Endothelial cell of umbilical vein (primary cell): ENCODE measurements around the gene ABCA2. TPM values are rescaled to one million over a fixed set of nuclear protein-coding genes. Genes with fewer than 3 reads are reported as not detected.

Experiments
- BruUV-seq: library from RNA; stranded (reverse); fragments of 400-500 nt; replicated peaks from 2 replicates; lab custom pipeline; 2021; lab: Mats Ljungman, UMichigan
- CTCF ChIA-PET: fragments of 300-600, 350-600 bp; sonication (Branson Sonifier 250); formaldehyde crosslinking; loops from one replicate; lab custom pipeline; 2021; ENCODE audit warnings: antibody characterized with exemption, inconsistent platforms; lab: Charles Lee
- POLR2A ChIA-PET: fragments of 300-600, 350-600 bp; sonication (Branson Sonifier 250); formaldehyde crosslinking; loops from one replicate; lab custom pipeline; 2021; ENCODE audit warnings: antibody characterized with exemption, inconsistent platforms; lab: Charles Lee
- DNase-seq: peaks from one replicate; pipeline ENCODE4 v3.0.0-alpha.2; 2011; ENCODE audit warnings: low read depth, low spot score
- FAIRE-seq: peaks from 2 replicates; lab custom pipeline; 2011; peaks lifted over from hg19 to GRCh38; lab: Jason Lieb, UNC
- H2AFZ ChIP-seq: 2 replicates; pipeline ENCODE4 v1.6.0; 2012; ENCODE audit warnings: low read depth, low read length, control low read depth, inconsistent platforms
- H3K27ac ChIP-seq: 2 replicates; pipeline ENCODE4 v1.5.1; 2011; ENCODE audit warnings: low read depth, mild to moderate bottlenecking, control low read depth, low read length, moderate library complexity; ENCODE audit not compliant: insufficient read depth
- H3K27me3 ChIP-seq, 2 experiments: 2 replicates each; pipeline versions ENCODE4 v1.6.0 to v1.6.1; 2011; ENCODE audit warnings: low read length in 2 of 2, mixed read lengths in 1 of 2; ENCODE audit not compliant: control insufficient read depth in 2 of 2, insufficient read depth in 2 of 2
- H3K36me3 ChIP-seq, 2 experiments: 2 replicates in 1 of 2; 3 replicates in 1 of 2; pipeline ENCODE4 v1.5.1; 2011; ENCODE audit warnings: low read length in 2 of 2, mild to moderate bottlenecking in 1 of 2, moderate library complexity in 1 of 2; ENCODE audit not compliant: control insufficient read depth in 2 of 2, insufficient read depth in 2 of 2; ENCODE audit errors: extremely low read depth in 1 of 2
- H3K4me1 ChIP-seq: 3 replicates; pipeline ENCODE4 v1.5.1; 2011; ENCODE audit warnings: mild to moderate bottlenecking, low read length; ENCODE audit not compliant: control insufficient read depth, insufficient read depth; ENCODE audit errors: extremely low read depth
- H3K4me2 ChIP-seq: 2 replicates; pipeline ENCODE4 v1.6.1; 2011; ENCODE audit warnings: low read length, control low read depth, mixed read lengths; ENCODE audit not compliant: insufficient read depth
- H3K4me3 ChIP-seq, 3 experiments: fragments of 200-600 bp in 1 of 3; sonication (generic), shearing (Covaris generic) in 1 of 3; replicated peaks in 1 of 3; 2 replicates each; pipeline ENCODE4 v1.5.1; 2011 to 2016; ENCODE audit warnings: control low read depth in 3 of 3, low read length in 3 of 3, mild to moderate bottlenecking in 2 of 3, inconsistent platforms in 1 of 3, low read depth in 1 of 3, moderate library complexity in 1 of 3; ENCODE audit not compliant: insufficient read depth in 1 of 3
- H3K79me2 ChIP-seq: 2 replicates; pipeline ENCODE4 v1.6.0; 2012; ENCODE audit warnings: low read length, inconsistent platforms; ENCODE audit not compliant: control insufficient read depth, insufficient read depth
- H3K9ac ChIP-seq: replicated peaks from 2 replicates; pipeline ENCODE3; 2011; ENCODE audit warnings: low read length, control low read depth; ENCODE audit not compliant: insufficient read depth; ENCODE audit errors: extremely low read depth
- H3K9me1 ChIP-seq: replicated peaks from 3 replicates; pipeline ENCODE4 v1.6.0; 2011; ENCODE audit warnings: mild to moderate bottlenecking, low read length; ENCODE audit not compliant: control insufficient read depth, insufficient read depth; ENCODE audit errors: extremely low read depth
- H3K9me3 ChIP-seq: replicated peaks from 2 replicates; pipeline ENCODE4 v1.5.1; 2012; ENCODE audit warnings: low read length, inconsistent platforms; ENCODE audit not compliant: control insufficient read depth, insufficient read depth
- H4K20me1 ChIP-seq: replicated peaks from 2 replicates; pipeline ENCODE3; 2011; ENCODE audit warnings: mild to moderate bottlenecking, low read length; ENCODE audit not compliant: control insufficient read depth, insufficient read depth; ENCODE audit errors: extremely low read depth
- CTCF ChIP-seq, 2 donors: IDR thresholded peaks; 1 replicate in 1 of 2; 2 replicates in 1 of 2; pipeline ENCODE4 v1.5.1; 2011; ENCODE audit warnings: low read length in 2 of 2, mild to moderate bottlenecking in 2 of 2, moderate library complexity in 2 of 2, control low read depth in 1 of 2, inconsistent platforms in 1 of 2, low read depth in 1 of 2; ENCODE audit not compliant: insufficient read depth in 1 of 2; ENCODE audit errors: extremely low read depth in 1 of 2
- EZH2 ChIP-seq: IDR thresholded peaks from 2 replicates; pipeline ENCODE4 v1.6.1; 2012; ENCODE audit warnings: borderline replicate concordance, low read depth, mild to moderate bottlenecking, moderate library complexity, low read length, inconsistent platforms; ENCODE audit not compliant: severe bottlenecking
- FOS ChIP-seq: IDR thresholded peaks from 2 replicates; pipeline ENCODE4 v1.6.1; 2011; ENCODE audit warnings: mild to moderate bottlenecking, low read length, moderate library complexity, borderline replicate concordance; ENCODE audit not compliant: insufficient read depth
- GATA2 ChIP-seq: IDR thresholded peaks from 2 replicates; pipeline ENCODE4 v1.7.0; 2011; ENCODE audit warnings: low read depth, mild to moderate bottlenecking, moderate library complexity, mixed read lengths, low read length; ENCODE audit not compliant: insufficient read length, insufficient read depth
- JUN ChIP-seq: IDR thresholded peaks from 2 replicates; pipeline ENCODE4 v1.6.1; 2011; ENCODE audit warnings: borderline replicate concordance, low read depth; ENCODE audit not compliant: insufficient read length, insufficient read depth
- MAX ChIP-seq: IDR thresholded peaks from 2 replicates; pipeline ENCODE4 v1.6.1; 2011; ENCODE audit not compliant: insufficient read depth, insufficient read length
- MYC ChIP-seq: IDR thresholded peaks from one replicate; pipeline ENCODE4 v1.6.1; 2011; ENCODE audit warnings: mild to moderate bottlenecking, low read depth, low read length
- POLR2A ChIP-seq: IDR thresholded peaks from 2 replicates; pipeline ENCODE4 v1.6.1; 2012; ENCODE audit warnings: low read depth, mild to moderate bottlenecking, control low read depth, low read length
- POLR2AphosphoS5 ChIP-seq: IDR thresholded peaks from 2 replicates; pipeline ENCODE4 v1.6.1; 2012; ENCODE audit warnings: low read depth, mild to moderate bottlenecking, control low read depth, low read length, moderate library complexity; ENCODE audit not compliant: insufficient read depth
- dilution Hi-C: fragments of 300-500 bp; cut with MboI; formaldehyde crosslinking; loops from one replicate; pipeline ENCODE4 v1.15.0; 2019; ENCODE audit warnings: low sequenced_read_pairs; ENCODE audit not compliant: extremely low pct_ligation_motif_present
- intact Hi-C: fragments of 100-400 bp; cut with micrococcal nuclease; formaldehyde crosslinking; loops from one replicate; pipeline ENCODE4 v1.10.0; 2022
- polyA plus RNA-seq, 4 experiments: library from polyadenylated mRNA; depleted of rRNA in 3 of 4; stranded (reverse) in 3 of 4; unstranded in 1 of 4; fragments of >200 nt; gene quantifications; 2 replicates each; pipeline versions ENCODE4 v1.2.1 to v1.2.3, GENCODE V29; 2011 to 2012; ENCODE audit warnings: missing spikeins in 1 of 4
- total RNA-seq: library from RNA; stranded (reverse); gene quantifications from 2 replicates; pipeline ENCODE4 v1.2.3, GENCODE V29; 2021

ABCA2 gene
- total and polyA plus RNA-seq, 2 donors (not counting 3 experiments of a cell fraction or from before 2014, with no cell fraction given), result 20.0 to 29.1 TPM

GRCh38 chr9:137051145-137051724 is 23.2 kb upstream of the ABCA2 start:
- no peak overlapping the region for H2AFZ ChIP-seq
- H3K9me1 ChIP-seq, result no peaks in the 10 kb centered on the region
- ChIA-PET POLR2A (no interaction called here), CTCF (interaction anchor here (2.0 kb wide), 1 partner anchor 13 kb away, joined by 12 read pairs; no protein-coding TSS in a partner anchor)
- intact Hi-C loops, result no loop called here
- no peaks in the 10 kb centered on the region for H3K36me3 ChIP-seq
- peaks cover 2% of the 10 kb centered on the region for H3K4me1 ChIP-seq
- no peak overlapping the region for H3K27ac ChIP-seq
- no peak overlapping the region for H3K4me2 ChIP-seq
- dilution Hi-C loops, result no loop called here
- TF ChIP-seq POLR2AphosphoS5 (no peak), POLR2A (no peak), MYC (no peak), JUN (no peak), EZH2 (no peak), MAX (no peak), GATA2 (no peak)
- H3K9me3 ChIP-seq, result no peaks in the 10 kb centered on the region
- H3K4me3 ChIP-seq, result no peak overlapping the region
- no peak for DNase-seq
- no TSS peak for BruUV-seq
- H3K9ac ChIP-seq, result no peak overlapping the region
- H4K20me1 ChIP-seq, result no peaks in the 10 kb centered on the region
- no peak for FAIRE-seq
- H3K79me2 ChIP-seq, result no peaks in the 10 kb centered on the region
- peaks cover 8 to 21% of the 10 kb centered on the region in 2 experiments for H3K27me3 ChIP-seq

- Histone ChIP-seq H4K20me1 (no peaks in the 10 kb centered on the region), H3K9ac (no peak overlapping the region), H3K4me2 (no peak overlapping the region), H3K9me1 (no peaks in the 10 kb centered on the region), H2AFZ (no peak overlapping the region), H3K4me3 (no peak overlapping the region), H3K27ac (no peak overlapping the region), H3K9me3 (no peaks in the 10 kb centered on the region), H3K27me3 (peaks cover 8 to 21% of the 10 kb centered on the region in 2 experiments), H3K79me2 (peaks cover 2% of the 10 kb centered on the region), H3K4me1 (peaks cover 4% of the 10 kb centered on the region), H3K36me3 (no peaks in the 10 kb centered on the region)
- intact Hi-C loops (no loop called here), dilution Hi-C loops (no loop called here)
- BruUV-seq, result no TSS peak
- ChIA-PET POLR2A (no interaction called here), CTCF (interaction anchor here (2.5 to 4.7 kb wide), 2 partner anchors 8 to 18 kb away, joined by 12 to 152 read pairs; partner anchors contain the start of gene SAPCD2)
- TF ChIP-seq CTCF (IDR thresholded peaks at IDR 0.05; ENCODE audit: extremely low read depth in 1 of 2, insufficient read depth in 1 of 2, low read depth in 1 of 2, low read length in 2 of 2) (no peak), POLR2A (no peak), GATA2 (no peak), EZH2 (no peak), JUN (no peak), MAX (no peak), MYC (no peak), POLR2AphosphoS5 (no peak), FOS (no peak)
- DNase-seq (no peak), FAIRE-seq (no peak)
Observed at GRCh38 chr9:137050570-137050969, 22.5 kb upstream of the ABCA2 start.
